Stimulated activated CD8-positive, alpha-beta memory T cell treated with anti-CD3 and anti-CD28 coated beads, Interleukin-4, amount 100 ng/mL, for 4 hours (primary cell): ENCODE measurements around the gene GNAQ.

Source experiments
- DNase-seq, 2 donors: peaks; one replicate each; pipeline ENCODE4 v3.0.0-alpha.2; 2020; ENCODE audit warnings: low read depth in 2 of 2, low spot score in 1 of 2

GNAQ gene

GRCh38 chr9:77977210-77977611 lies 54.4 kb downstream of the GNAQ start:
- peak in 1 of 2 donors; percentile 18 for DNase-seq

DNA sequence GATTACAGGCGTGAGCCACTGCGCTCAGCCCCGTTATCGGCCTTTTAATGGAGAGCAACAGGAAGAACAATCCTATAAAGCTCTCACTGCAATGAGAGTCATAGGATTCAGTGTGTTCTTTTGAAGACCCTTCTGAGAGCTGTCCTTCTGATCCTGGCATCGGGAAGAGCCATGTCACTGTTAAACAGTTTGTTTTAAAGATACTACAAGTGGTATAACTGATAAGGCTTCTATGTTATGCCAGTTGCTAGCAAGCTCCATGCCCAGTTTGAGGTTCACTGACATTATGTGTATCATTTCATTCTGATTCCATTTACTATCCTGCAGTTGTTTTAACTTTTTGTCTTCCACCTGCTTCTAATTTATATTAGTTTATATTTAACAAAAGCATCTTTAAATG lies 55.8 kb downstream of the GNAQ start:
- DNase-seq, result no peak

- no peak for DNase-seq
Measured at GRCh38 chr9:77975036-77975435, 56.6 kb downstream of the GNAQ start.

- DNase-seq, result no peak
Measured at GRCh38 chr9:77974434-77974833, 57.2 kb downstream of the GNAQ start.

DNA sequence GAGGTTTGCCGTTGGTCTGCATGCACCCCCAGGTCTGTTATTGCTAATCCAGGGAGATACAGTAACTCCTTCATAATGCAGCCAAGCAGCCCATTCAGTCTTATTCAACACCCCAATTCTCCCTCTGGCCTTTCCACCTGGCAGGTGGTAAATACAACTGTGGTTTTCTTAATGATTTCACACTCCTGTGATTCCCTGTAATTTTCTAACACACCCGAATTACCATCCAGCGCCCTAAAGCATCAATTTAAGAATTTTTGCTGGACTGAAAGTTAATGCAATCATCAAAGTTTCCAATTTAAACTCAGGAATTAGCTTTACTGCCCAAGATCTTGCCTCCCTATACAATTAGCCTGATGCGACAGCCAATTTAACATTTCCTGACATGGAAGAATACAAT lies 62.5 kb downstream of the GNAQ start:
- DNase-seq, result no peak

GRCh38 chr9:77968506-77968905 lies 63.1 kb downstream of the GNAQ start:
- DNase-seq, result no peak

- DNase-seq, result no peak
Measured at GRCh38 chr9:77966718-77967117, 64.9 kb downstream of the GNAQ start.

DNA sequence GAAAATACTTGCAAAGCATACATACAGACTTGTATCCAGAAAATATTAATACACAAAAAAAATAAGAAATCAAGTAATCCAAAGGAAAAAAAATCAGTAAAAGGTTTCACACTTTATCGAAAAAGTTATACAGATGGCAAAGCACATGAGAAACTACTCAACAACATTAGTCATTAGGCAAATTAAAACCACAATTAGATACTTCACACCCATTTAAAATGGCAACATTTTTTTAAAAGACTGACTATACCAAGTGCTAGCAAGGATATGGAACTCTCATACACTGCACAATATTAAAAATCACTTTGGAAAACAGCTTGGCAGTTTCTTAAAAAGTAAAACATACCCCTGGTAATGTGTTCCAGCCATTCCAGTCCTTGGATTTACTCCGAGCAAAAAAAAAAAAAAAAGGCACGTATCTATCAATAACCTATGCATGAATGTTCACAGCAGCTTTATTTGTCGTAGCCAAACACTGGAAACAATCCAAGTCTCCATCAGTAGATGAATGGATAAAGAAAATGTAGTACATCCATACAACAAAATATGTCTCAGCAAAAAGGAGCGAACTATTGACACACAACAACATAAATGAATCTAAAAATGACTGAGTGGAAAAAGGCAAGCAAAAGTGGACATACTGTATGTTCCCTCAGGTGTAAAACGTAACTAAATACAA lies 66.0 kb downstream of the GNAQ start:
- no peak for DNase-seq

- no peak for DNase-seq
Measured at GRCh38 chr9:77964258-77964657, 67.4 kb downstream of the GNAQ start.

DNA sequence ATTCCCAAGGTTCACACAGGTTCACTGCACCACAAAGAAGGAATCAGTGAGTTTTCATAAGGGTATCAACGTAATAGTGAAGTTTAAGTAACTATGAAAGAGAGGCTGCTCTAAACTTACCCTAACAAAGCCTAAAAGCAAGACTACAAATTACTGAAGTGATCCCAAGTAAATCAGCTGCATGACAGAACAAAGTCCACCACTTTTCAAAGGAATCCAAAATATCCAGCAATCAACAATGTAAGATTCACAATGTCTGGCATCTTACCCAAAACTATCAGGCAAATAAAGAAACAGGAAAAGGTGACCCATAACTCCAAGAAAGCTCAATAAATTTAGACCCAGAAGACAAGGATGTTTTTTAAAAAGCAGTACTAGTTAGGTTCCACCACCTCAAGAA lies 70.1 kb downstream of the GNAQ start:
- DNase-seq, result no peak

GRCh38 chr9:77960356-77961153 lies 71.1 kb downstream of the GNAQ start:
- no peak for DNase-seq

- DNase-seq, result no peak
Measured at GRCh38 chr9:77959803-77960202, 71.8 kb downstream of the GNAQ start.

DNA sequence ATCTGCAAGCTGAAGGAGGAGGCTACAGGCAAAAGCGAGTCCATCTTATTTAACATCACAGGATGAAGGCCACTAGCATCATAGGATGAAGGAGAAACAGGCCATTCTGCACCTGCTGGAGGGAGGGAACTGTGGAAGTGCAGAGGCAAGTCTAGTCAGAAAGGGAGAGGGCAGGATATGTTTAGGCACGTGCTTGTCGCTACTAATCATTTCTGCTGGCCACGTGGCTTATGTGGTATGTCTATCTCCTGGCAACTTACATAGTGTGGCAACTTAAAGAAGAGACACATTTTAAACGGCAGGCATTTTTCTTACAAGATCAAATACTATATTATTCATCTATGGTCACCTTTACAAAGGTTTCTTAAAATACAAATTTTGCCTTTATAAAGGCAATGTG lies 74.0 kb downstream of the GNAQ start:
- no peak for DNase-seq

- no peak for DNase-seq
Measured at GRCh38 chr9:77956555-77956954, 75.1 kb downstream of the GNAQ start.

GRCh38 chr9:77954666-77955015 lies 77.0 kb downstream of the GNAQ start:
- no peak for DNase-seq

DNA sequence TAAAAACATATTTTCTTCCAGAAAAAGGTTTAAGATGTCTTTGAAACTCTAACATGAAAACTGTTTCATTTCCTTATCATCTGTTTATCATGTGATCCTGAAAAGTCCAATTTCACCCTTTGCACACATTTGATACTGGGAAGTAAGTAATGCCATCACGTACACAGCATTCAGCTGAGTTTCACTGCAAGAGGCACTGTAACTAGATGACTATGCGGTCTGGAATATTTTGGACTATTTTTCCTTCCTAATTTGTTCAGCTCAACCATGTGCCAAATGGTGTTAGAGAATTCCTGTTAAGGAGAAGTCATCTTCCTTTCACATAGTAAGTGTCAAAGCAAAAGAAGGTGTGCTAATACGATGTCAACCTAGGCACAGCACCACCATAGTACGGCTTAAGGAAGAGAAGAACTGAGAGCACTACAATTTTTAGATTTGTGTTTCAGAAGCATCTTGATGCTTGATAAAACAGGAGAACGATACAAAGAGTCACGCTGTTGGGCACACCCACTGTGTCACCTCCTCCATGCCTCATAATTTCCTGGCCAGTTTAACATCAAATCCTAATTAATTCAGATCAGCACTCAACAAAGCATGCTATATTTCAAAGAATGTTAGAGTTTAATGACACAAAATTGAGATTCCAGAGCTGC lies 77.5 kb downstream of the GNAQ start:
- DNase-seq, result no peak

DNA sequence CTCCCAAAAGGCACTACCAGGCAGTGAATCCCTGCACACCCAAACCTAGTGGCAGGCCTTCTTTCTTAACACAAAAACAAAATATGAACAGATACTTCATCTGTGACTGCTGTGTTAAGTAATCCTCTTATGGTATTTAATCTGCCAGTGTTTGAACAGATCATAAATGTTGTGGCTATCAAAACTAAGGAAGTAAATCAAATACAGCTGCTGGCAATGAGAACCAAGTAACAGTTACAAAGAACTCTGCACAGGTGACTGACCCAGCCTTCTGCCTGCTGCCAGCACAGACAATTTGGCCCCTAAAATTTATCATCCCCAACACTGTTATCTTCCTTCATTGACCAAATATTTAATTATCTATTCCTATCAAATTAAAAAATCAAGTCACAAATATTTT lies 78.0 kb downstream of the GNAQ start:
- DNase-seq, result no peak

- DNase-seq, result no peak
Measured at GRCh38 chr9:77952635-77953328, 78.8 kb downstream of the GNAQ start.

GRCh38 chr9:77951369-77951768 lies 80.2 kb downstream of the GNAQ start:
- DNase-seq, result no peak

DNA sequence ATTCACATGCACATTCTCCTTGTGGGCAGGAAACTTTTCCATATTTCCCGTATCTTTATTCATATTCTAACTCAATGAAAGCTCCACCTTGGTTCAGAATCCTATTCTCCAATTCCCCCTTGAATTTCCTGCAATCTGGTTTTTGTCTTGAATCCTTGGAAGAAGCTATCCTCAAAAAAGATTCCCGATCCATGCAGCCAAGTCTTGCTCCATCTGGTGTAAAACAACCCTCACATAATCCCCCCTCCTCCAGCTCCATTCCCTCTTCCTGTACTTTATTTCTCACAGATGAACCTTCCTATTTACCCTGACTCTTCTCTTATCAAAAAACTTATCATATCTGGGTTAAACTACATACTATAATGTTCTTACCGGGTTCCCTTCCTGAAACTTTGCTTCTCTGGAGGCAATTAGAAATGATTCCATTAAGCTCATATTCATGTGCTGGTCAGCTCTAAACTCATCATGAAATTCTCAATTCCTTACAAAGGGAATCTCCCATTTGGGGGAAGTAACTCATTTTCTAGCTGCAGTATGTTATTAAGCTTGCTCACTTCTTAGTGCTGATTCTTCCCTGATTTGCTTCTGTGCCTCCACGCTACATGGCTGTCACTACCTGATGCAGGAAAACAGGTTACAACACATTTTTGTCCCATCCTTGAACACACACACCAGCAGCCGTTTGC lies 81.7 kb downstream of the GNAQ start:
- DNase-seq, result no peak

- DNase-seq, result no peak
Measured at GRCh38 chr9:77947651-77948050, 84.0 kb downstream of the GNAQ start.
